ENCODE data around the gene SF1. TPM values are rescaled to one million over a fixed set of nuclear protein-coding genes. Genes with fewer than 3 reads are reported as not detected.

The SF1 gene
- total RNA-seq, 1 donor from 2014 or later: 140 TPM

DNA sequence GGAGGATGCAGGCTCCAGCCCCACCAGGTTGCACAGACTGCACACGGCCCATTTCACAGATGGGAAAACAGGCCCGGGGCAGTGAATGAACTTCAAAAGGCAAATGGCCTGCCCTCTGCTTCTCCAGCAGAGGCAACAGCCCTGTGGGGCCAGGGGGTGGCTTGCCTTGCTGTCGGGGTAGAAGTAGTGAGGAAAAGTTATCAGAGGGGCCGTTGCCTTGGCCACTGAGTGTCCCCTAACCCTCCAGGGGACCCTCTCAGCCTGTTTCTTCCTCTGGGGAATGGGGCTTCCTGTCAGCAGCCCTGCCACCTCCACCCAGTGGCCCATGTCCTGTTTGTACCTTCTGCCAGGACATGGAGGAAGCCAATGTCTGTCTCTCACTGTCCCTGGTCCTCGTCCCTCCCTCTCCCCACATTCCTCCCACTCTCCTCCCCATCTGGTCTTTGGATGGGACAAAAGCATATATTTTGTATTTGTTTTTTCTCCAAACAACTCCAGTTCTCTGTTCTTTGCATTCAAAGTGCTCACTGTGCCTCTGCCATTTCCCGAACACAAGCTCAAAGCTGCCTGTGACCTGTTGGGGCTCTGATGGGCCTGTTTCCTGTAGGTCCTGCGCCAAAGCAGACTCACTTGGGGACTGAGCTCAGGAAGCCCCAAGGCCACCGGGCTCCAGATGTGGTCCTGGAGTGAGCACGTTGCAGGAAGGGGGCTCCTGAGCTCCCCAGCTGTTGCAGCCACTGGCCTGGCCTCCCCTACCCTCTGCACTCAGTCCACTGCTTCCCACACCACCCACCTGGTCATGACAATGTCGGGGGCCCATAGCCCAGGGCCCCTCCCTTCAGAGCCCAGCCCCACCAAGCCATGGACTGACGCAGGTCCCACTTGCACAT is 15.2 kb upstream of the SF1 start:
- Histone ChIP-seq H3K4me3 (no peak overlapping the region), H3K36me3 (no peaks in the 10 kb centered on the region), H3K79me2 (ENCODE audit: low read depth) (no peaks in the 10 kb centered on the region), H3K4me1 (no peaks in the 10 kb centered on the region), H2AFZ (replicated peaks) (no peak overlapping the region), H3K9ac (peak overlapping the region; percentile 20), H3K4me2 (no peak overlapping the region), H3K27ac (no peak overlapping the region), H4K20me1 (ENCODE audit: low read depth) (no peaks in the 10 kb centered on the region), H3K9me3 (ENCODE audit: low read depth) (no peaks in the 10 kb centered on the region), H3F3A (ENCODE audit: low read depth) (no peaks in the 10 kb centered on the region), H3K27me3 (no peaks in the 10 kb centered on the region)
- H3K27ac Mint-ChIP-seq: peak overlapping the region; percentile 47
- H3K4me1 Mint-ChIP-seq: peaks cover 2% of the 10 kb centered on the region
- no peak overlapping the region for H3K4me3 Mint-ChIP-seq
- no peak for DNase-seq (ENCODE audit: low spot score)
- H3K27me3 Mint-ChIP-seq (ENCODE audit: insufficient read depth, low read depth): peaks cover 3% of the 10 kb centered on the region
- TF ChIP-seq EZH2 (IDR thresholded peaks at IDR 0.05) (no peak), EZH2phosphoT487 (IDR thresholded peaks at IDR 0.05) (no peak)
- TF ChIP-seq, protein P1, sequence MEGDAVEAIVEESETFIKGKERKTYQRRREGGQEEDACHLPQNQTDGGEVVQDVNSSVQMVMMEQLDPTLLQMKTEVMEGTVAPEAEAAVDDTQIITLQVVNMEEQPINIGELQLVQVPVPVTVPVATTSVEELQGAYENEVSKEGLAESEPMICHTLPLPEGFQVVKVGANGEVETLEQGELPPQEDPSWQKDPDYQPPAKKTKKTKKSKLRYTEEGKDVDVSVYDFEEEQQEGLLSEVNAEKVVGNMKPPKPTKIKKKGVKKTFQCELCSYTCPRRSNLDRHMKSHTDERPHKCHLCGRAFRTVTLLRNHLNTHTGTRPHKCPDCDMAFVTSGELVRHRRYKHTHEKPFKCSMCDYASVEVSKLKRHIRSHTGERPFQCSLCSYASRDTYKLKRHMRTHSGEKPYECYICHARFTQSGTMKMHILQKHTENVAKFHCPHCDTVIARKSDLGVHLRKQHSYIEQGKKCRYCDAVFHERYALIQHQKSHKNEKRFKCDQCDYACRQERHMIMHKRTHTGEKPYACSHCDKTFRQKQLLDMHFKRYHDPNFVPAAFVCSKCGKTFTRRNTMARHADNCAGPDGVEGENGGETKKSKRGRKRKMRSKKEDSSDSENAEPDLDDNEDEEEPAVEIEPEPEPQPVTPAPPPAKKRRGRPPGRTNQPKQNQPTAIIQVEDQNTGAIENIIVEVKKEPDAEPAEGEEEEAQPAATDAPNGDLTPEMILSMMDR (IDR thresholded peaks at IDR 0.05): no peak
- peaks cover 2% of the 10 kb centered on the region for H3K36me3 Mint-ChIP-seq
- H3K9me3 Mint-ChIP-seq: no peaks in the 10 kb centered on the region

GRCh38 chr11:64792482-64792881 is 14.1 kb upstream of the SF1 start:
- Histone ChIP-seq H4K20me1 (ENCODE audit: low read depth) (no peaks in the 10 kb centered on the region), H3K79me2 (ENCODE audit: low read depth) (no peaks in the 10 kb centered on the region), H3K4me3 (no peak overlapping the region), H3K4me2 (no peak overlapping the region), H3F3A (ENCODE audit: low read depth) (peaks cover 3% of the 10 kb centered on the region), H3K27me3 (no peaks in the 10 kb centered on the region), H3K9me3 (ENCODE audit: low read depth) (no peaks in the 10 kb centered on the region), H2AFZ (replicated peaks) (no peak overlapping the region), H3K27ac (no peak overlapping the region), H3K36me3 (no peaks in the 10 kb centered on the region), H3K9ac (no peak overlapping the region), H3K4me1 (no peaks in the 10 kb centered on the region)
- H3K36me3 Mint-ChIP-seq: peaks cover 2% of the 10 kb centered on the region
- peaks cover 3% of the 10 kb centered on the region for H3K27me3 Mint-ChIP-seq (ENCODE audit: insufficient read depth, low read depth)
- no peaks in the 10 kb centered on the region for H3K9me3 Mint-ChIP-seq
- DNase-seq (ENCODE audit: low spot score): no peak
- no peak overlapping the region for H3K4me3 Mint-ChIP-seq
- H3K4me1 Mint-ChIP-seq: peaks cover 2% of the 10 kb centered on the region
- TF ChIP-seq, protein P1 (IDR thresholded peaks at IDR 0.05): no peak
- TF ChIP-seq EZH2 (IDR thresholded peaks at IDR 0.05) (no peak), EZH2phosphoT487 (IDR thresholded peaks at IDR 0.05) (no peak)
- no peak overlapping the region for H3K27ac Mint-ChIP-seq

DNA sequence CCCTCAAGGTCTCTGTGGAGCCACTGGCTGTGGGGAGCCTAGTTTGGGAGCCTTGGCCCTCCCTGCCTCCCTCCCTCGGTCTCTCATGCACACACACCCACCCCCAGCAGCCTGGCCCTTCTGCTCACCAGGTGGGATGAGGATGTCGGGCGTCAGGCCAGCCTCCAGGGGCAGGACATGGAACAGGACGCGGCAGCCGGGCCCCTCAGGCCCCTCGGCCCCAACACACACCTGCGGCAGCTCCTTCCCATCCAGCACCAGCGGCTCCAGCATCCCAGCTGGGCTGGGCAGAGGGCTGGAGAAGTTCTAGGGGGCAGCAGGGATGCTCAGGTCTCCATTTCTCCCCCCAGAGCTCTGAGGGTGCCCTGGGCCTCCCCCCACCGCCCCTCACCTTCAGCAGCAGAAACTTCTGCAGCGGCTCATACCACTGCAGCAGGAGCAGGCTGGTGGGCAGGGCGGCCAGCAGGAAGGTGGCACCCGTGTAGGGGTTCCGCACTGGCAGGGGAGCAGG is 13.5 kb upstream of the SF1 start:
- Mint-ChIP-seq H3K4me3 (no peak overlapping the region), H3K27ac (no peak overlapping the region), H3K36me3 (peaks cover 2% of the 10 kb centered on the region), H3K27me3 (ENCODE audit: insufficient read depth, low read depth) (peaks cover 3% of the 10 kb centered on the region), H3K4me1 (peaks cover 2% of the 10 kb centered on the region), H3K9me3 (no peaks in the 10 kb centered on the region)
- Histone ChIP-seq H2AFZ (replicated peaks) (no peak overlapping the region), H3K4me1 (no peaks in the 10 kb centered on the region), H3K36me3 (no peaks in the 10 kb centered on the region), H3K79me2 (ENCODE audit: low read depth) (no peaks in the 10 kb centered on the region), H3K27ac (no peak overlapping the region), H3K27me3 (no peaks in the 10 kb centered on the region), H3K4me2 (no peak overlapping the region), H3K9ac (no peak overlapping the region), H3K9me3 (ENCODE audit: low read depth) (no peaks in the 10 kb centered on the region), H3K4me3 (no peak overlapping the region), H3F3A (ENCODE audit: low read depth) (peaks cover 3% of the 10 kb centered on the region), H4K20me1 (ENCODE audit: low read depth) (no peaks in the 10 kb centered on the region)
- DNase-seq (ENCODE audit: low spot score): no peak
- TF ChIP-seq EZH2 (IDR thresholded peaks at IDR 0.05): no peak
- TF ChIP-seq EZH2phosphoT487 (IDR thresholded peaks at IDR 0.05): no peak
- TF ChIP-seq, protein P1 (IDR thresholded peaks at IDR 0.05): no peak

Measured in neural progenitor cell (in vitro differentiated cells).